Esophagus muscularis mucosa (tissue), 4 donors: ENCODE results near the gene INKA2. TPM values are rescaled to one million over a fixed set of nuclear protein-coding genes. Genes with fewer than 3 reads are reported as not detected.
A peak's percentile ranks its signal among the peaks of the same experiment; 100 is the strongest.

Experiments
- DNase-seq: peaks from one replicate; pipeline ENCODE4 v3.0.0-alpha.2; 2017; ENCODE audit errors: extremely low spot score
- H3K27ac ChIP-seq, 4 donors: fragments of 200-600 bp; sonication (generic); replicated peaks in 1 of 4; 1 replicate in 3 of 4; 2 replicates in 1 of 4; pipeline ENCODE4 v1.5.1; 2016 to 2019; ENCODE audit warnings: mild to moderate bottlenecking in 1 of 4
- H3K27me3 ChIP-seq, 4 donors: fragments of 200-600 bp; sonication (generic); one replicate each; pipeline versions ENCODE4 v1.5.1 to v1.6.0; 2016 to 2019
- H3K36me3 ChIP-seq, 4 donors: fragments of 200-600 bp; sonication (generic); one replicate each; pipeline ENCODE4 v1.5.1; 2016 to 2019
- H3K4me1 ChIP-seq, 4 donors: fragments of 200-600 bp; sonication (generic); one replicate each; pipeline ENCODE4 v1.5.1; 2016 to 2019
- H3K4me3 ChIP-seq, 4 donors: fragments of 200-600 bp; sonication (generic); 1 replicate in 2 of 4; 2 replicates in 2 of 4; pipeline ENCODE4 v1.5.1; 2016 to 2019; ENCODE audit warnings: mild to moderate bottlenecking in 4 of 4, moderate library complexity in 1 of 4
- H3K9me3 ChIP-seq, 4 donors: fragments of 200-600 bp; sonication (generic); 1 replicate in 3 of 4; 2 replicates in 1 of 4; pipeline ENCODE4 v1.5.1; 2016 to 2019
- EP300 ChIP-seq: sonication (generic); formaldehyde crosslinking; IDR thresholded peaks from one replicate; pipeline ENCODE4 v1.6.1; 2017; ENCODE audit warnings: antibody characterized with exemption
- POLR2A ChIP-seq: fragments of 450-650 bp; IDR thresholded peaks from one replicate; pipeline ENCODE4 v1.6.1; 2017; ENCODE audit warnings: antibody characterized with exemption, moderate library complexity, mild to moderate bottlenecking, low read depth
- POLR2AphosphoS5 ChIP-seq, 2 donors: sonication (generic); formaldehyde crosslinking; IDR thresholded peaks; one replicate each; pipeline ENCODE4 v1.6.1; 2017; ENCODE audit warnings: antibody characterized with exemption in 2 of 2
- WGBS: methylation state at CpG from one replicate; pipeline ENCODE4 v1.1.5; 2018; 5-methylcytosine and 5-hydroxymethylcytosine counted together
- intact Hi-C: fragments of 100-400 bp; cut with DNase I; formaldehyde crosslinking; loops from one replicate; pipeline ENCODE4 v1.15.1; 2023
- total RNA-seq, 4 donors: library from RNA; depleted of rRNA; stranded (reverse); fragments of >200 nt; gene quantifications; one replicate each; pipeline versions ENCODE4 v1.1.0 to v1.2.1, GENCODE V29; 2016
- TF ChIP-seq, protein P1 (sequence below), 3 experiments: fragments of 200-600 bp in 2 of 3; fragments of 450-650 bp in 1 of 3; sonication (generic) in 2 of 3; IDR thresholded peaks; one replicate each; pipeline ENCODE4 v1.5.1; 2017 to 2019; ENCODE audit warnings: antibody characterized with exemption in 3 of 3, mild to moderate bottlenecking in 2 of 3, moderate library complexity in 1 of 3

INKA2 gene
- total RNA-seq, 4 donors from 2014 or later: 4.0 to 10.8 (median 8.5) TPM

GRCh38 chr1:111750856-111751255, 11.7 kb upstream of the INKA2 start:
- H3K9me3 ChIP-seq: no peaks in the 10 kb centered on the region
- no peak for DNase-seq
- H3K27ac ChIP-seq: peak overlapping the region in 1 of 4 donors; percentile 5
- H3K27me3 ChIP-seq: no peaks in the 10 kb centered on the region
- H3K4me3 ChIP-seq: no peak overlapping the region
- peaks cover 7 to 20% (median 7%) of the 10 kb centered on the region in 4 donors for H3K4me1 ChIP-seq
- intact Hi-C loops: no loop called here
- no peaks in the 10 kb centered on the region for H3K36me3 ChIP-seq
- WGBS: 44% methylated on average over 2 of the region's 2 CpGs
- no peak for TF ChIP-seq POLR2AphosphoS5 (IDR thresholded peaks at IDR 0.05)

- no peaks in the 10 kb centered on the region for H3K36me3 ChIP-seq
- TF ChIP-seq, protein P1, sequence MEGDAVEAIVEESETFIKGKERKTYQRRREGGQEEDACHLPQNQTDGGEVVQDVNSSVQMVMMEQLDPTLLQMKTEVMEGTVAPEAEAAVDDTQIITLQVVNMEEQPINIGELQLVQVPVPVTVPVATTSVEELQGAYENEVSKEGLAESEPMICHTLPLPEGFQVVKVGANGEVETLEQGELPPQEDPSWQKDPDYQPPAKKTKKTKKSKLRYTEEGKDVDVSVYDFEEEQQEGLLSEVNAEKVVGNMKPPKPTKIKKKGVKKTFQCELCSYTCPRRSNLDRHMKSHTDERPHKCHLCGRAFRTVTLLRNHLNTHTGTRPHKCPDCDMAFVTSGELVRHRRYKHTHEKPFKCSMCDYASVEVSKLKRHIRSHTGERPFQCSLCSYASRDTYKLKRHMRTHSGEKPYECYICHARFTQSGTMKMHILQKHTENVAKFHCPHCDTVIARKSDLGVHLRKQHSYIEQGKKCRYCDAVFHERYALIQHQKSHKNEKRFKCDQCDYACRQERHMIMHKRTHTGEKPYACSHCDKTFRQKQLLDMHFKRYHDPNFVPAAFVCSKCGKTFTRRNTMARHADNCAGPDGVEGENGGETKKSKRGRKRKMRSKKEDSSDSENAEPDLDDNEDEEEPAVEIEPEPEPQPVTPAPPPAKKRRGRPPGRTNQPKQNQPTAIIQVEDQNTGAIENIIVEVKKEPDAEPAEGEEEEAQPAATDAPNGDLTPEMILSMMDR (IDR thresholded peaks at IDR 0.05): no peak
- TF ChIP-seq POLR2A (no peak), POLR2AphosphoS5 (IDR thresholded peaks at IDR 0.05) (no peak), EP300 (no peak)
- no peaks in the 10 kb centered on the region for H3K27me3 ChIP-seq
- 73% methylated on average over 3 of the region's 3 CpGs for WGBS
- intact Hi-C loops: loop anchor here (5.0 kb wide), 1 partner anchor 242 kb away; no protein-coding TSS in a partner anchor
- DNase-seq: no peak
- H3K27ac ChIP-seq: no peak overlapping the region
- no peak overlapping the region for H3K4me3 ChIP-seq
- peaks cover 3 to 16% (median 5%) of the 10 kb centered on the region in 4 donors for H3K4me1 ChIP-seq
- H3K9me3 ChIP-seq: no peaks in the 10 kb centered on the region
Measured at GRCh38 chr1:111749628-111750027, 10.4 kb upstream of the INKA2 start.

- Histone ChIP-seq H3K4me1 (peaks cover 3 to 12% (median 8%) of the 10 kb centered on the region in 4 donors), H3K9me3 (no peaks in the 10 kb centered on the region), H3K36me3 (no peaks in the 10 kb centered on the region), H3K27ac (no peak overlapping the region), H3K4me3 (no peak overlapping the region), H3K27me3 (no peaks in the 10 kb centered on the region)
- TF ChIP-seq POLR2A: no peak
- no peak for TF ChIP-seq EP300
- TF ChIP-seq, protein P1 (IDR thresholded peaks at IDR 0.05): no peak
- DNase-seq: no peak
- intact Hi-C loops: loop anchor here (5.0 kb wide), 1 partner anchor 241 kb away; no protein-coding TSS in a partner anchor
- WGBS: 87% methylated on average over 4 of the region's 4 CpGs
Measured at GRCh38 chr1:111747947-111748346, 8.8 kb upstream of the INKA2 start.

DNA sequence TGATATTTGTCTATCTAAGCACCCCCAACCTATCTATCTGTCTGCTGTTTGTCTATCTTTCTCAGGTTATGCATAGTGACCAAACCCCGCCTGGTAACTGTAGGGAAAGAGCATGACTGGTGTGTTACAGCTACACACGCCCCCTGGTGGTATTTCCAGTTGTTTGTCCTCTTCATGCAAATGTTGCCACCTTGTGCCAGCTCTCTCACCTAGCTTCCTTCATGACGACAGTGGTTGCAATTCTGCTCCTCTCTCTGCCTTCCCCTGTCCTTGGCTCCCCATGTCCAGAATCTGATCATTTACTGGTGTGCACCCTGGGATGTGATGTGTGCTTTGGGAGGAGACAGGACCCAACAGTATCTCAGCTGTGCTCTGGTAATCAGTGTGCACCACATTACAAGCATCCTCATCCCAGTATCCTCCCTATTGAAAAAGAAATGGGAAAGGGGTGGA, 8.1 kb upstream of the INKA2 start:
- 53% methylated on average over 3 of the region's 3 CpGs for WGBS
- no peak for DNase-seq
- intact Hi-C loops: loop anchor here (5.0 kb wide), 1 partner anchor 240 kb away; no protein-coding TSS in a partner anchor
- Histone ChIP-seq H3K4me1 (peaks cover 3 to 16% (median 8%) of the 10 kb centered on the region in 4 donors), H3K36me3 (no peaks in the 10 kb centered on the region), H3K27me3 (no peaks in the 10 kb centered on the region), H3K9me3 (no peaks in the 10 kb centered on the region), H3K4me3 (no peak overlapping the region), H3K27ac (no peak overlapping the region)
- TF ChIP-seq, protein P1 (IDR thresholded peaks at IDR 0.05): peak; percentile 54 to 66 (median 65)
- no peak for TF ChIP-seq POLR2AphosphoS5 (IDR thresholded peaks at IDR 0.05)

- Histone ChIP-seq H3K27me3 (no peaks in the 10 kb centered on the region), H3K4me1 (peaks cover 3 to 16% (median 8%) of the 10 kb centered on the region in 4 donors), H3K9me3 (no peaks in the 10 kb centered on the region), H3K27ac (no peak overlapping the region), H3K4me3 (no peak overlapping the region), H3K36me3 (no peaks in the 10 kb centered on the region)
- TF ChIP-seq POLR2A (no peak), POLR2AphosphoS5 (IDR thresholded peaks at IDR 0.05) (no peak), EP300 (no peak)
- TF ChIP-seq, protein P1 (IDR thresholded peaks at IDR 0.05): no peak
- WGBS: 87% methylated on average over 2 of the region's 2 CpGs
- intact Hi-C loops: loop anchor here (5.0 kb wide), 1 partner anchor 239 kb away; no protein-coding TSS in a partner anchor
- no peak for DNase-seq
Measured at GRCh38 chr1:111746614-111746999, 7.4 kb upstream of the INKA2 start.
